Thyroid gland (tissue), 4 donors: ENCODE results near the gene LFNG.

Experiments
- CTCF ChIP-seq, 6 experiments: fragments of 200-600 bp in 3 of 6; fragments of 450-650 bp in 3 of 6; sonication (generic) in 3 of 6; IDR thresholded peaks; one replicate each; pipeline ENCODE4 v1.5.1; 2016 to 2019; ENCODE audit warnings: antibody characterized with exemption in 6 of 6, mild to moderate bottlenecking in 2 of 6, inconsistent platforms in 1 of 6, moderate library complexity in 1 of 6
- POLR2A ChIP-seq, 2 donors: fragments of 450-650 bp; IDR thresholded peaks; one replicate each; pipeline ENCODE4 v1.6.1; 2017; ENCODE audit warnings: antibody characterized with exemption in 2 of 2, mild to moderate bottlenecking in 2 of 2, moderate library complexity in 1 of 2

GRCh38 chr7:2528481-2529095 is 9.0 kb downstream of the LFNG start:
- TF ChIP-seq CTCF (IDR thresholded peaks at IDR 0.05) (no peak), POLR2A (IDR thresholded peaks at IDR 0.05) (no peak)
